NCI-H128 (cell line): ENCODE results near the gene STUB1.

Source experiments
- DNase-seq: peaks from one replicate; lab custom pipeline; 2025; ENCODE audit not compliant: unreplicated experiment; lab: John Stamatoyannopoulos, UW

STUB1 gene

GRCh38 chr16:679814-680624 lies at the start of gene STUB1:
TSS of gene STUB1 (plus strand) at chr16:680410. CDS start at chr16:680526, 116 bp downstream.
- DNase-seq = peak; percentile 25

GRCh38 chr16:630815-631405 lies 49.3 kb upstream of the STUB1 start, which contains the start of gene WFIKKN1:
TSS of gene WFIKKN1 (plus strand) at chr16:630985. CDS start at chr16:631254, 269 bp downstream.
- no peak for DNase-seq

GRCh38 chr16:631808-632358 lies 48.3 kb upstream of the STUB1 start:
- DNase-seq = no peak

GRCh38 chr16:632486-633335 lies 47.5 kb upstream of the STUB1 start:
- no peak for DNase-seq

- no peak for DNase-seq
Observed at GRCh38 chr16:633336-634050, 46.7 kb upstream of the STUB1 start.

GRCh38 chr16:634051-634670 lies 46.0 kb upstream of the STUB1 start:
- DNase-seq = no peak

GRCh38 chr16:634996-635395 lies 45.2 kb upstream of the STUB1 start:
- DNase-seq = no peak

GRCh38 chr16:635573-636205 lies 44.5 kb upstream of the STUB1 start:
- DNase-seq = no peak

- peak; percentile 62 for DNase-seq
Observed at GRCh38 chr16:636206-637080, 43.8 kb upstream of the STUB1 start, which contains the start of gene METTL26. TSS of gene METTL26 (minus strand) at chr16:636305. CDS start at chr16:636290, 15 bp downstream.

GRCh38 chr16:637081-638018 lies 42.9 kb upstream of the STUB1 start:
- DNase-seq = no peak

GRCh38 chr16:638034-638543 lies 42.1 kb upstream of the STUB1 start:
- DNase-seq = no peak

- DNase-seq = no peak
Observed at GRCh38 chr16:638836-639235, 41.4 kb upstream of the STUB1 start.

- DNase-seq = no peak
Observed at GRCh38 chr16:640614-641013, 39.6 kb upstream of the STUB1 start.

- peak; percentile 39 for DNase-seq
Observed at GRCh38 chr16:641326-642188, 38.7 kb upstream of the STUB1 start, which contains the start of gene MCRIP2. TSS of gene MCRIP2 (plus strand) at chr16:641828. CDS start at chr16:641992, 164 bp downstream.

GRCh38 chr16:642189-643049 lies 37.8 kb upstream of the STUB1 start:
- no peak for DNase-seq
